ENCODE results near the gene C1QTNF12.
A peak's percentile ranks its signal among the peaks of the same experiment; 100 is the strongest.

C1QTNF12 gene

DNA sequence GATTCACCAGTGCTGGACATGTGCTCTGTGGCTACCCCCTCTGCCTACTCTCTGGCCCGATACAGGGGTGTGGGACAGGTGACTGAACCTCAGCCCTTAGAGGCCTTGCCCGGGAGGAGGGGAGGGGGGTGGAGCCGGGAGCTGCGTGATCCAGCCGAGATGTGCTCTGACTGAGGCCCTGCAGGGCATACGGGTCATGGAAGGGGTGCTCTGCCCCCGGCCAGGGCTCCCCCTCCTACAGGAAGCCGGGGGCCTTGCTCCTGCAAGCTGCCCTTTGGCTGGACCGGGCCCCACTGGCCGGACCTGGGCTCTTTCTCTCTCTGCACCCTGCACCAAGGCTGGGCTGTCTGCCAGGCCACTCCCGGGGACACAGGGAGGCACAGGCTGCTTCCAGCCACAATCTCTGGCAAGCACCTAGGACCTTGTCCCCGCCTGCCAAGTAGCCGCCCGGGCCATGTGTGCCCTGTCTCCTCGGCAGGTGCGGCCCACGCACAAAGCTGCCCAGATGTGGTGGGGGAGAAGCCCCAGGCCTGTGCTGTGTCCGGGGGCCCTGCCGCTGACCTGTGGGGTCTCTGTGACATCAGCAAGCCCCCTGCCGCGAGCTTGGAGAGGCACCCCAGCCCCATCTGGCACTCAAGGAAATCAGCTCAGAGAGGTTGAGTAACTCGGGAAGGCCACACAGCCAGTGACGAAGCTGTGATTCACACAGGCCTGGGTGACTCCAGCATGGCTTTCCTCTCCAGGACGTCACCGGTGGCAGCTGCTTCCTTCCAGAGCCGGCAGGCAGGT is 35.2 kb upstream of the C1QTNF12 start:
- no peak for DNase-seq (ENCODE audit: low spot score)

DNA sequence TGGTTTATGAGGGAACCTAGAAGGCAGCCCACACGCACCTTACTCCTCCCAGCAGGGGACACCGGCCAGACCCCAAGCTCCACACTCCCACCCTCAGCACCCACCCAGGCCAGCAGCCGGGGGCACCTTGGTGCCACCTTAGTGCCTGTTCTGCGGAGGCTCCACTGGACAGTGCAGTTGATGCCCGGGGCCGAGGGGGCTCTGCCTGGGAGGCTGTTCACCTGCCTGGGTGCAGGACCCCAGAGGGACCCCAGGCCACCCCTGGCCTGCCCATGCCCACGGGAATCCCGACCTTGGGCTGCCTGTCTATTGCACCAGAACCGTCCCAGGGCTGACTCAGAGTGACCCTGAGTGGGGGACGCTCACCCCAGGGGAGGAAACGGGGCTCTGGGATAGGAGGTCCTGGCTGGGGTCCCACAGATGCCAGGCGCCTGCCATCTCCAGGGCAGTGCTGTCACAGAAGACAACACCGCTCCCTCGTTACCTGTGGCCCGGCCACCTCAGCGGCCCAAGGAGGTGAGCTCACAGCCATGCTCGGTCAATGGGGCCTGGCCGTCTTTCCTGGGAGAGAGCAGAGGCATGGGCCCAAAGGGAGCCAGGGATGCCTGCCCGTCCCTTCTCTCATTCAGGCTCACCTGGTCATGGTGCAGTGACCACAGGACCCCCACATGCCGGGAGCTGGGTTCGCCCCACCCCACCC is 34.4 kb upstream of the C1QTNF12 start:
- no peak for DNase-seq (ENCODE audit: low spot score)

DNA sequence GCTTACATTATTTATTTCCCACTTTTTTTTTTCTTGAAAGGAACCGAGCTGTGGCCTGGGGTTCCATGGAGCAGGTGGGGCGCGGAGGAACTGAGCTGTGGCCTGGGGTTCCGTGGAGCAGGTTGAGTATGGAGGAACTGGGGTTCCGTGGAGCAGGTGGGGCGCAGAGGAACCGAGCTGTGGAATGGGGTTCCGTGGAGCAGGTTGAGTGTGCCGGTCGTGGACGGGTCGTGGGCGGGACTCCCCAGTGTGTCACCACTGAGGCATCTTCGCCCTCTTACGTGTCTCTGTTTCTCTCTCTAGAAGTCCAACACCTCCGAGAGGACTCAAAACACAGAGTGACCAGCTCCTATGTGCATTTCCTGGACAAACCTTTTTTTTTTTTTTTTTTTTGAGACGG is 32.5 kb upstream of the C1QTNF12 start:
- DNase-seq (ENCODE audit: low spot score): no peak

DNA sequence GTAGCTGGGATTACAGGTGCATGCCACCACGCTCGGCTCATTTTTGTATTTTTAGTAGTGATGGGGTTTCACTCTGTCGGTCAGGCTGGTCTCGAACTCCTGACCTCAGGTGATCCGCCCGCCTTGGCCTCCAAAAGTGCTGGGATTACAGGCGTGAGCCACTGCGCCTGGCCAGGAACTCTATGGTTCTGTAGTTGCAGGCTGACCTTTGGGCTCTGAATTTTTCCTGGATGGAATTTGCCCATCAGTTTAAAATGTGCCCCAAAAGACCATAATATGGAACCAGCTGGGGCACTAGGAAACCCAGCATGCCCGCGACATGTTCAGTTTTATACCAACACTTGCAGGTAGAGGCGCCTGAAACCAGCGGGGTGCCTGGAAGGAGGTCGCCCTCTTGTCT is 32.1 kb upstream of the C1QTNF12 start:
- DNase-seq (ENCODE audit: low spot score): no peak

DNA sequence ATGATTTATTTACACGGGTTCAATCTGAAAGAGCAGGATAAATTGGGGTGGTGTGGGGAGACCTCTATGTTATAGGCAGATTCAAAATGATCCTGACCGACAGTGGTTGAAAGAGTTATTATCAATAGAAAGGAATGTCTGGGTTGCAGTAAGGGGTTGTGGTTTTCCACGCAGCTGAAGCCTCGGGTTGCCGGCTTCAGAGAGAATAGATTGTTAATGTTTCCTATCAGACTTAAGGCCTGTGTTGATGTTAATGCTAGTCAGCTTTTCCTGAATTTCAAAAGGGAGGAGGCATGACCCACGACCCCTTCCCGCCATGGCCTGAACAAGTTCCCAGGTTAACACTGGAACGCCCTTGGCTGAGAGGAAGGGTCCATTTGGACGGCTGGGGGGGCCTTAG is 29.3 kb upstream of the C1QTNF12 start:
- DNase-seq (ENCODE audit: low spot score): no peak

DNA sequence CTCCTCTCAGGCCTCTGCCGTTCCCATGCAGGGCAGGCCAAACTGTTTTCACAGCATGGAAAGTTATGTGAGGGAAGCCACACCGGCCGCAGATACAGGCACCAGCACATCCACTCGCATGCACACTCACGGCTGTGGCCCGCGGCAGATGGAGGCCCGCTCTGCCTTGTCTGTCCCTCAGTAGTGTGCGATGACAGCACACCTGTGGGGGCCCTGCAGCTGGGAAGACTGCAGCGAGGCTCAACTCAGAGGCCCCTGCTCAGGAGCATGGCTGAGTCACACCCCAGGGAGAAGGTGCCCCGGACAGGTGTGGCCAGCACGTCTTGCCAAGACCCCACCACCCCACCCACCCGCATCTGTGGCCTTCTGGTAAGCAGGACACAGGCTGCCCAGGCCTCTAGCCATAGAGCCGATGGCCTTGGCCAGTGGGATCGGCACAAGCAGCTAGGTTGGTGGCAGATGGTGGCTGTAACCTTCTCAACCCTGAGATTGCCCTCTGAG is 28.5 kb upstream of the C1QTNF12 start:
- no peak for DNase-seq (ENCODE audit: low spot score)

DNA sequence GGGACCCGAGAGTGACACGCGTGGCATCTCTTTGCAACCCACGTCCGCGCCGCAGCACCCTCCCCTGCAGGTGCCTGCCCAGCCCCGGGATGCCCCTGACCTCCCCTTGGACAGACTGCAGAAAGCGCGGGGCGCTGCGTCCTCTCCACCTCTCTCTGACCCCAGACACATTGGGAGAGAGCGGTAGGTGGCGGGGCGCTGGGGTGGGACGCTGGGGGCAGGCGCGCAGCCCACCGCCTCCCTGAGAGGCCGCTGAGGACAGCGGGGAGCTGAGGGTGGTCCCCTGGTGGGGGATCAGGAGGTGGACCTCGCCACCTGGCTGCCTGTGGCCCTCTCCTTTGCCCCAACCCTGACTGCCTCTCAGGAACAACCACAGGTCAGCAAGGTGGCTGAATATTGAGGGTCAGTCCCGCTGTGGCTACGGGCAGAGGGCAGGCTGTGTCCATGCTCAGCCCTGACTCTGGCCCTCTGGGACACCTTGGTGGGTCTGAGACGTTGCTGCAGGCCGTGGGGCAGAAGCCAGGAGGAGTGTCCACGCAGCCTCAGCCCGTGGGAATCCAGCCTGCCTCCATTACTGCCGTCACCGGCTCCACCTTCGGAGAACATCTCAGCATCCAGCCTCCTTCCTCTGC is 27.9 kb upstream of the C1QTNF12 start:
- DNase-seq (ENCODE audit: low spot score): no peak

DNA sequence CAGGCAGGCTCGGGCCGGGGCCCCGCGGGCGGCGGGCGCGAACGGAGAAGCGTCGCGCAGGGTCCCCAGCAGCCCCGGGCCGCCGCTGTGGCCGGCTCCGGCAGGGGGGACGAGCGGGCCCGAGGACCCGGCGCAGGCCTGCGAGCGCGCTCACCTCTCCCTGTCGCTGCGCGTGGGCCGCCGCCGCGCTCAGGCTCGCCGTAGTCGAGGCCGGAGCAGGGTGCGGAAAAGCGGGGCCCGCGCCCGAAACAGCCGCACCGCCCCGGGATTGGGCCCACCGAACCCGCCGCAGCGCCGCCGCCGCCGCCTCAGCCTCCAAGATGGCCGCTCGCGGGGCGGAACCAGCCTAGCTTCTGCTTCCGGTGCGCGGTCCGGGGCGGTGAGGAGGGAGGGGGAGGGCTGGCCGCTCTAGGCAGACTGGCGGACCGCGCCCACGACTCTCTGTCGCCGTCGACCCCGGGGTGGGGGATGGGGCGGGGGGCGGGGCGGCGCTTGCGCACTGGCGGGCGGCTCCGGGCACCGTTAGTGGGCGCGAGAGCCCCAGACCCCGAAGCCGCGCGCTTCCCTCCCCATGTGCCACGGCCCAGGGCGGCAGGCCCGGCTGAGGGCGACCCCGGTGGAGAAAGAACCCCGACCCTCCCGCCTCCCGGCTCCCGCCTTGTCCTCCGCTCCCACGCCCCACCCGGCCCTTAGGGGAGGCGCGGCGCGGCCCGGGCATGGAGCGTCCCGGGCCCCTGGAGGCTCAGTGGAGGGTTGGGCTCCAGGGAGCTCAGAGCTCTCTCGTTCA is 27.2 kb upstream of the C1QTNF12 start, which contains the start of gene UBE2J2:
Gene UBE2J2 (minus strand): TSS at position 343 of the 787 bp plus-strand sequence. CDS start 5,862 bp downstream, outside the sequence.
- peak; percentile 92 for DNase-seq (ENCODE audit: low spot score)

DNA sequence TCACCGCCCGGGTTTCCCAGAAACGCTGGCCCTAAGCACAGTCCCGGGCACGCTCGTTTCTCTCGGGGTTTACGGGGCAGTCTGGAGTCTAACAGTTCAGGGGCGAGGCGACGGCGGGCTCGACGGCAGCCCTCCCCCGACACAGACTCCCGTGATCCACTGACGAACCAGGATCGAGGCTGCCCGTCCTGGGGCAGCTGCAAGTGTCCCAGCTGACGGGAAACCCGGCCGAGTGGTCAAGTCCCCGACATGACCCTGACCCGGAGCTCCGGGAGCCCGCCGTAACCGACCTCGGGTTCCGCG is 26.6 kb upstream of the C1QTNF12 start:
- DNase-seq (ENCODE audit: low spot score): no peak

DNA sequence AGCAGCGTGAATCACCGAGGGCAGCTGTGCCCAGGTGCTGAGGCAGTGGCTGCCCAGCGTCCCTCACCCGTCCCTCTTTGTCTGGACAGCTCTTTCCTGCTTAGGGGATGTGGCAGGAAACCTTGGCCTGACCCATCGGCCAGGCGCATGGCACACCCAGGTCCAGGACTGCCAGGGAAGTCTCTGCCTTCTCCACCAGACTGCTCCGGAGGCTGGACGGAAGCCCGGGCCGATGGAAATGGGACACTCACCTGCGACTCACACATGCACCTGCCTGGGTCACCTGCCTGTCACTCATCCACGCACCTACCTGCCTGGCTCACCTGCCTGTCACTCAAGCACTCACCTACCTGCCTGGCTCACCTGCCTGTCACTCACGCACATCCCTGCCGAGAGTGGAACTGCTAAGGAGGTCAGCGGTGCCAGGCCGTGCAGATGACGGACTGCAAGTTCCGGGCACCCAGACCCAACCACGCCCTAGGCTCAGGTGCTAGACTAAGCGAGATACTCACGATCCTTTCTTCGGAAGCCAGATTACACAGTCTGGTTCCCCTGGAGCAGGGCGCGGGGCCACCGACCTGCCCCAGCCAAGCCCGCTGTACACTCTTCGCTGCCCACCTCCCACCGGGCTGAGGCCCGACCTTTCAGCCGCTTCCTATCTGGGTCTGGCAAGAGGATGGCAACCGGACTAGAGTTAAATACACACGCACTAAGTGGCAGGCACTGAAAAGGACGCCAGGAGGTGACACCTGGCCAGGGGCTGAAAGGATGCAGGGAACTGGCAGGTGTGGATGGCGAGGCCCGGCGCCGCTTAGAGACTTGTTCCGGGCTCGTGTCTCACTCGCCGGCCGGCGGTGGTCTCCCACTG is 26.1 kb upstream of the C1QTNF12 start:
- no peak for DNase-seq (ENCODE audit: low spot score)

DNA sequence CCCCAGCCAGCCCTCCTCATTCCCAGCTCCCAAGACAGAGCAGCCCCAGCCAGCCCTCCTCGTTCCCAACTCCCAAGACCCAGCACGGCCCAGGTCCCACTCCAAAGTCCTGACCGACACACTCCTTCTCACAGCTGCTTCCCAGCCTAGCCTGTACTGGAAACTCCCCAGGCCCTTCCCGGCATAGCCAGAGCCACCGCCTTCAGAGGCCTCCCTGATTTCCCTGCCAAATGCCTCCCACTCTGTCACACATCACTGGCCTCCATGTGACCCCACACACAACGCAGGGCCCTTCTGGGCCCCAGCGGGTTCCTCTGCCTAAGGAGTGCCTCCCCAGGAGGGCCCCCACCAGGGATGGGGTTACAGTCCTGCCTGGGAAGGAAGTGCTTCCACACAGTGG is 24.3 kb upstream of the C1QTNF12 start:
- no peak for DNase-seq (ENCODE audit: low spot score)

DNA sequence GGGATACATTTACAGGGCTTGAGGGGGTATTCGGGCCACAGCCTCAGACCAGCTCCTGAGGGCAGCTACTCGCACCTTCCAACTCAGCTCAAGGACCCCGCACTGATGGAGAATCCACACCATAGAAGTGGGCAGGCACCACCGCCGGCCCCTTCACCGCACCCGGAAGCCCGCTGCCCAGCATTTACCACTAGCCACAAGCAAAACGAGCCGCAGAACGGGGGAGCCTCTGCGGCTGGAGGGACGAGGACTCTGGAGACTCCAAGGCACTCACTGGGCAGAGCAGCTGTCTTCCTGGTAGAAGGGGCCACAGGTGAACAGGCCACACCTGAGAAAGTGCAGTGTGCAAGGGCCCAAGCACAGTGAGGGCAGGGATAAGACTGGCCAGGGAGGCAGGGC is 21.8 kb upstream of the C1QTNF12 start:
- no peak for DNase-seq (ENCODE audit: low spot score)

DNA sequence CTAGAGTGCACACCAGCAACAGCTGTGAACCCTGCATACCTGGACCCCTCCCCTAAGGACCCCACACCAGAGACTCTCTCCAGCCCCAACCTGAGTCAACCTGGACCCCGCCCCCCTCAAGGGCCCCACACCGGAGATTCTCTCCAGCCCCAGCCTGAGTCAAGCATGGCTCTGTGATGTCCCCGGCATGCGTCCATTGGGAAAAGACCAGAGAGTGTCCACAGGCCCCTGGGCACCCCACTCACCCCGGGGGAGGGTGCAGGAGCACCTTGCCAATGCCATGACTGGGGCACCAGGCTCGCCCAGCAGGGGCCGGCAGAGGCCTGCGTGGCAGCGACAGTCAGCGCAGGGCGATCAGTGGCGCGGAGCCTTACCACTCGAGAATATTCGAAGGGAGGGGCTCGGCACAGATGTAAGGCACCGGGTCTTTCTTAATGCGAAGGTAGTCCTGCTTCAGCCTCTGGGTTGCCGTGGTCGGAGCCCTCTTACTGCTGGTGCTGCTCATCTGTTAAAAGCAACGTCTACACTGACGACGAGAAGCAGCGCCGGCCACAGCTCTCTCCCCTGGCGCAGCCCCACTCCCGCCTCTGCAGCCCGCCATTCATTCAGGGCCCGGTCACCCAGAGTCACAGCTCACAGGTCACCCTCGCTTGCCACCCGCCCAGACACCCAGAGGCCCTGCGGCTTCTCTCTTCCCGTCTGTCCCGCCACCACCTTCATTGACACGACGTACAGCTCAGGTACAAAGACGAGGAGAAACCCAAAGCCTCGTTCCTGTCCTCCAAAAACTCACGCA is 21.2 kb upstream of the C1QTNF12 start:
- DNase-seq (ENCODE audit: low spot score): no peak

DNA sequence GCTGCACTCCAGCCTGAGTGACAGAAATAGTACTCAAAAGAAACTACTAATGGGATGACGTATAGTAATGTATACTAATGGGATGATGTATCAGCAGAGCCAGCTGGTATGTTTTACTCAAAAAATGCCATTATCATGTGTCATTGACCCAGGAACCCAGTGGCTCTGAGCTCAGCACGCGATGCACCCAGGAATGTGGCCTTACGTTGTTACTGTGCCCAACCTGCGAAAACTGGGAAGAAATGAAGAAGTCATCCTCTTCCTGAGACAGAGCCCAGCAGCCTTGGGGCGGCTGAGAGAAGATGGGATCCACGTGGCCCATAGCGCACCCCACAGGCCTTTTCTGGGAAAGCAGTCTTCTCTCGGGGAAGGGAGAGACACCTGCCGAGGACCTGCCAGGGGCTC is 18.3 kb upstream of the C1QTNF12 start:
- no peak for DNase-seq (ENCODE audit: low spot score)

DNA sequence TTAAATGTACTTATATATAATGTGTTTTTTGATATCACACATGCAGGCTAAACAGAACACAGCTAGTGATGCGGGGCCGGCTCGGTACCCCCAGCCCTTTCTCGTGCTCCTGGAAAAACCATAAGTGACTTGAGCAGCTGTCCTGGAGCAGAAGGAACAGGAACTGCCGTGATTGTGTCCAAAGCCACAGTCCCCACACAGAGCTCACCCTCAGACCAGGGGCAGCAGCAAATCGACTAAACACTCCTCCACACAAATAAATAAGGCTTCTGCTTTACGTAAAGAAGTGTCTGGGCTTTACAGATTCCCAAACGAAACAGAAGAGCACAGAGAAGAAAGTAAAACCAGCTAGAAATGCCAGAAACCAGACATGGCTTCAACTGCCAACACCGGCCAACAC is 17.5 kb upstream of the C1QTNF12 start:
- DNase-seq (ENCODE audit: low spot score): no peak

DNA sequence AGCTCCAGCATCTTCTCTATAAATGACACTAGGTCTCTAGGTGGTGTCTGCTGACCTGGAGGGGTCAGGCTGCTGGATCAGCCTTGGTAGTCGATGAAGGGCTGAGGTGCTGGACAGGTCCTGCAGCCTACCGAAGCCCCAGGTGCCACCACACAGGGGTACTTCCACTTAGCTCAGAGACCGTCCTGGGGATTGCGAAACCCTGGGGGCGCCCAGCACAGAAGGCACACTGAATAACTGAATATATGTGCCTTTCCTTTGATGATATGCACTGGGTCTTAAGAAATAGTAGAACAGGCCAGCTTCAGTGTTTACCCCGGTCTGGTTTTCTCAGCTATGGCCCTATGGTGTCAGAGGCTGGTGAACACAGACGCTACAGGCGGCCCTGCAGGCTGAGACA is 16.2 kb upstream of the C1QTNF12 start:
- no peak for DNase-seq (ENCODE audit: low spot score)

DNA sequence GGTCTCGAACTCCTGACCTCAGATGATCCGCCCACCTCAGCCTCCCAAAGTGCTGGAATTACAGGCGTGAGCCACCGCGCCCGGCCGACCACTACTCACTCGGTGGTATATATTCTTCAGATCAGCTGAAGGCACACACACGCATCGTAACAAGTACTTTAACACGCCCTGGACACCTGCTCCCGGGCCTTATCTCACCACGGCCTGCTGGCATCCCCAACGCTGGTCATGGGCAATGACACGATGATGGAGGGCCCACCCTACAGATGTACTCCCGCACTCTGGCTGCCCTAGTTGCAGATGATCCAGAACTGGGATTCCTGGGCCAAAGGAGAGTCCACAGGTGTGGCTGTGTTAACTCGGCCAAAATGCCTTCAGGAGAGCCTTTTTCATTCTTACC is 15.5 kb upstream of the C1QTNF12 start:
- DNase-seq (ENCODE audit: low spot score): no peak

DNA sequence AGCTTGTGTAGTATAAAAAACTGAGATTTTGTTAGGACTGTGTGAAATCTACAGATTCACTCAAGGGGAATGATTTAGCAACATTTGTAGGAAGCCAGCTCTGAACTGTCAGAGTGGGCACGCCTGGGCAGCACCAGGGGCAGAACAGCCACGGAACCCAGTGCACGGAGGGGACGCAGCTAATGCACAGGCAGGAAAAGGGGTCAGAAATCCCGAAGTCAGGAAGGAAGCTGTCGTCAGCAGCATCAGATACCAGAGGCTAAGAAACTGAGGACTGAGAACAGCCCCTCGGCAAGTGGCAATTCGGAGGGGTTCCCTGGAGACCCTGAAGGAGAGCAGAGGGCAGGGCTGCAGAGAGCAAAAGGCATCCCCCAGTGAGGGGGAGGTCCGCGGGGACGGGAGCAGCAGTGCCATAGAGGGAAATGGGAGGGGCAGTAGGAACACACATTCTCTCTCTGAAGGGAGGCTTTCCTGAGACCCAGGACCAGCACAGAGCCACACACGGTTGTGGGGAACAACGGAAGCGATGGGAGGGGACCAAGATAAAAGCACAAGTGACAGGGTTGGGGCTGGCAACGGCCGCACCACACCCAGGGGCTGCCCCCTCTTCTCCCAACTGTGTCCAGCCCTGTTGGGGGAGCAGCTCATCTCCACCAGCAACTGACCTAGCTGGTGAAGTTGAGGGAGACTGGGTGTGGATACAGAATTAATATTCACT is 14.5 kb upstream of the C1QTNF12 start:
- DNase-seq (ENCODE audit: low spot score): no peak

DNA sequence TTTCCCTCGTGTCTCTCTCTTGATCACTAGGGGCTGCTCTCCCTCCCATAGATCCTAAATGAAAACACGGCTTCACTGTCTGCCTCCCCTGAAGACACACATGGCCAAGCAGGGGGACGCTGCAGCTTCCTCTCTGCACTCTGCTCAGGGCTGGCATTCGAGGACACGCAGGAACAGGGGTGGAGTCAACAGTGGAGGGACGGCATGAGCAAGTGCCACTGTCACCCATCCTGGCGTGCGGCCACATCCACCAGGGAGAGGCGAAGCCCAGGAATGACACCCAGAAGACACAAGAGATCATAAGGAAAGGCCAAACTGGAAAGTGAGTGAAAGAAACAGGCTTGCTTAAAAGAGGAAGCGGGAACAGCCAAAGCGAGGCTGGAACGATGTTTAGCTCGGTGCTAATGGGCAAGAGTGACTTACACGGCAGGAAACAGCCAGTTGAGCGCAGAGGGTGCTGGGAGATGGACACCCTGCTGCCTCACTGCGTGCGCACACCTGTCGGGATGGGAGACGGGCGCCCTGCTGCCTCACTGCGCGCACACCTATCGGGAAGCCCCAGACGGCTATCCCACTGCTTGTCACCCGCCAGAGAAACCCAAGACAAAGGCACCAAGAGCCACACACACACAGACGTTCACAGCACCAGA is 13.6 kb upstream of the C1QTNF12 start:
- no peak for DNase-seq (ENCODE audit: low spot score)
